Prostate gland (tissue), 2 donors: Measurements from ENCODE around the gene LMO2. TPM values are rescaled to one million over a fixed set of nuclear protein-coding genes. Genes with fewer than 3 reads are reported as not detected.

Source experiments
- DNase-seq: peaks from one replicate; pipeline ENCODE4 v3.0.0-alpha.2; 2019; ENCODE audit warnings: low spot score
- H3K27ac ChIP-seq, 2 donors: fragments of 200-600 bp; sonication (generic); 2 replicates each; pipeline ENCODE4 v1.5.1; 2017 to 2019
- H3K27me3 ChIP-seq: fragments of 200-600 bp; sonication (generic); replicated peaks from 2 replicates; pipeline ENCODE4 v1.5.1; 2019; ENCODE audit not compliant: insufficient read depth
- H3K36me3 ChIP-seq, 2 donors: fragments of 200-600 bp; sonication (generic); 1 replicate in 1 of 2; 2 replicates in 1 of 2; pipeline versions ENCODE4 v1.5.1 to v1.8.1; 2017 to 2019
- H3K4me1 ChIP-seq: fragments of 200-600 bp; sonication (generic); replicated peaks from 2 replicates; pipeline ENCODE4 v1.5.1; 2019
- H3K4me3 ChIP-seq, 2 donors: fragments of 200-600 bp; sonication (generic); 2 replicates each; pipeline ENCODE4 v1.5.1; 2017 to 2019
- H3K9me3 ChIP-seq: fragments of 200-600 bp; sonication (generic); 2 replicates; pipeline ENCODE4 v1.5.1; 2017
- POLR2A ChIP-seq: fragments of 450-650 bp; IDR thresholded peaks from one replicate; pipeline ENCODE4 v1.6.1; 2016; ENCODE audit warnings: antibody characterized with exemption, mild to moderate bottlenecking
- POLR2AphosphoS5 ChIP-seq: sonication (generic); formaldehyde crosslinking; IDR thresholded peaks from one replicate; pipeline ENCODE4 v1.6.1; 2017; ENCODE audit warnings: antibody characterized with exemption
- WGBS: methylation state at CpG from one replicate; pipeline ENCODE4 v1.1.5; 2018; 5-methylcytosine and 5-hydroxymethylcytosine counted together
- intact Hi-C: fragments of 100-400 bp; cut with DNase I; formaldehyde crosslinking; loops from one replicate; pipeline ENCODE4 v1.14.2; 2022
- total RNA-seq, 2 donors: library from RNA; depleted of rRNA; stranded (reverse); fragments of >200 nt; gene quantifications; one replicate each; pipeline ENCODE4 v1.1.0, GENCODE V29; 2016
- TF ChIP-seq, protein P1 (sequence below), 4 experiments: fragments of 200-600 bp in 2 of 4; fragments of 450-650 bp in 2 of 4; sonication (generic) in 2 of 4; IDR thresholded peaks; 1 replicate in 3 of 4; 2 replicates in 1 of 4; pipeline ENCODE4 v1.5.1; 2016 to 2019; ENCODE audit warnings: antibody characterized with exemption in 4 of 4, mild to moderate bottlenecking in 2 of 4, moderate library complexity in 2 of 4

Gene LMO2
- total RNA-seq, 2 donors from 2014 or later = 11.4 to 25.0 TPM

DNA sequence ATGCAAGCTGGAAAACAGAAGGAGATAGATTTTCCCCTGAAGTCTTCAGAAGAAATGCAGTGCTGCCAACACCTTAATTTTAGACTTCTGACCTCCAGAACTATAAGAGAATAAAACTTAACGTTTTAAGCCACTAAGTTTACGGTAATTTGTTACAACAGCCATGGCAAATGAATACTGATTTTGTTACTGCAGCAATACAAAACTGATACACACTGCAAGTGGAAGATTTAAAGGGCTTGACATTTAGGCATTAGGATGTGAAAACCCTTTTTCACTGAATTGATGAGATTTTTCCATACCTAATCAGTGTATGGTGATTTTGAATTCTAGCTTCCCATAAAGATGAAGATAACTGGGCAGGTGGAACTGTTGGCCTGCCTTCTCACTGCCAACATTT is 22.1 kb upstream of the LMO2 start:
- no peaks in the 10 kb centered on the region for H3K27me3 ChIP-seq
- TF ChIP-seq, protein P1, sequence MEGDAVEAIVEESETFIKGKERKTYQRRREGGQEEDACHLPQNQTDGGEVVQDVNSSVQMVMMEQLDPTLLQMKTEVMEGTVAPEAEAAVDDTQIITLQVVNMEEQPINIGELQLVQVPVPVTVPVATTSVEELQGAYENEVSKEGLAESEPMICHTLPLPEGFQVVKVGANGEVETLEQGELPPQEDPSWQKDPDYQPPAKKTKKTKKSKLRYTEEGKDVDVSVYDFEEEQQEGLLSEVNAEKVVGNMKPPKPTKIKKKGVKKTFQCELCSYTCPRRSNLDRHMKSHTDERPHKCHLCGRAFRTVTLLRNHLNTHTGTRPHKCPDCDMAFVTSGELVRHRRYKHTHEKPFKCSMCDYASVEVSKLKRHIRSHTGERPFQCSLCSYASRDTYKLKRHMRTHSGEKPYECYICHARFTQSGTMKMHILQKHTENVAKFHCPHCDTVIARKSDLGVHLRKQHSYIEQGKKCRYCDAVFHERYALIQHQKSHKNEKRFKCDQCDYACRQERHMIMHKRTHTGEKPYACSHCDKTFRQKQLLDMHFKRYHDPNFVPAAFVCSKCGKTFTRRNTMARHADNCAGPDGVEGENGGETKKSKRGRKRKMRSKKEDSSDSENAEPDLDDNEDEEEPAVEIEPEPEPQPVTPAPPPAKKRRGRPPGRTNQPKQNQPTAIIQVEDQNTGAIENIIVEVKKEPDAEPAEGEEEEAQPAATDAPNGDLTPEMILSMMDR (IDR thresholded peaks at IDR 0.05) = no peak
- TF ChIP-seq POLR2A = no peak
- no peak for TF ChIP-seq POLR2AphosphoS5
- intact Hi-C loops = no loop called here
- no peaks in the 10 kb centered on the region for H3K9me3 ChIP-seq
- no peak overlapping the region for H3K4me3 ChIP-seq
- 92% methylated on average over 2 of the region's 2 CpGs for WGBS
- H3K36me3 ChIP-seq = no peaks in the 10 kb centered on the region
- no peak overlapping the region for H3K27ac ChIP-seq
- DNase-seq = no peak
- H3K4me1 ChIP-seq = no peaks in the 10 kb centered on the region

DNA sequence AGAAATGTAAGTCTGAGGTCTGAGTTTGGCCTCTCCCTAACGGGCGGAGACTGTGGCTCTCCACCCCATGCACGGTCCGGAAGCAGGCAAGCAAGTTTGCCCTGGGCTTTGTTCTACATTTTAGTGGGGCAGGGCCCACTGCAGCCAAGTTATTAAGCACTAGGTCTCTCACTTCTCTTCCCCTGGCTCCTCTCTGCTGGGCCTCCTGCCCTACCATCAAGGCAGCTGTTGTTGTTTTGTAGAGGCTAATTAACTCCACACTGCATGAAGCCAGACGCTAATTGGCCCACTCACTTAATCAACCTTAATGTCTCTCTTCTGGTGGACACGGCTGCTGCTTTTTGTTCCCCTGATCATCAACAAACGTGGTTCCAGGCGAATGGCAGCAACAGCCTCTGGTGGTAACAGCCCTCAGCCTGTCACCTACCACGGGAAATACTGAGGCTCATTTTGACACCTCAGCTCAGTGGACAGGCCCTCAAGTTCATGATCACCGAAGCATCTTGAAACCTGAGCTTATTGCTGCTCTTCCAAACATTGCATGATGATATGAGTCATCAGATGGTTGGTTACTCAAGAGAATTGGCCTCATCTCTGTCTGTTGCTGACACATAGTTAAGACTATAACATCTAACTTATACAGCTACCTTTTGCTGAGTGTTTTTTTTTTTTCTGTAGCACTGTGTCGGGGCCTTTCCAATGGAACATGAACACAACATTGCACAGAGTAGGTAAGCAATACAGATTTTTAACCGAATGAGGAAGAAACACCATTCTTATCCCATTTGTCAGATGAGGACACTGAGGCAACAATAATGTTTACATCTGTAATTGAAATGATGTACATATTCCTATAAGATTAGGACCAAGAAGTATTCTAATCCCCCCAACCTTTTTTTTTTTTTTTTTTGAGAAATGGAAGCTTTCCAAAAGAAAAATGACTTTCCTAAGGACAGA is 20.8 kb upstream of the LMO2 start:
- Histone ChIP-seq H3K4me3 (no peak overlapping the region), H3K9me3 (no peaks in the 10 kb centered on the region), H3K27ac (no peak overlapping the region), H3K4me1 (no peaks in the 10 kb centered on the region), H3K27me3 (no peaks in the 10 kb centered on the region), H3K36me3 (no peaks in the 10 kb centered on the region)
- DNase-seq = no peak
- 68% methylated on average over 12 of the region's 12 CpGs for WGBS
- intact Hi-C loops = no loop called here
- TF ChIP-seq, protein P1 (IDR thresholded peaks at IDR 0.05) = no peak
- TF ChIP-seq POLR2AphosphoS5 (no peak), POLR2A (no peak)

DNA sequence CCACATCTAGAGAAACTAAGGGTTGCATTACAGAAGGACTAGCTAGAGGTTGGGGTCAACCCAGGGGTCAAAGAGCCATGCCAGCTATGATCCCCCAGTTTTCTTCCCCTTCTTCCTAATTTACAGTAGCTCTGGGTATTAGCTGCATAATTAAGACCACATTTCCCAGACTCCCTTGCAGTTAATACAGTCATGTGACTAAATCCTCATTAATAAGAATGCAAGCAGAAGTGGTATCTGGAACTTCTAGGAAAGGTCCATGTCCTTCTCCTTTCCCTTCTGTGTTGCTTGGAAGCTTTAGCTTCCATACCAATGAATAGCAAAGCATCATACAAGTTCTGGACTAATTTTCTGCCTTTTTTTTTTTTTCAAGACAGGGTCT is 19.1 kb upstream of the LMO2 start:
- DNase-seq = no peak
- no peaks in the 10 kb centered on the region for H3K36me3 ChIP-seq
- no peak overlapping the region for H3K4me3 ChIP-seq
- no peaks in the 10 kb centered on the region for H3K9me3 ChIP-seq
- H3K27me3 ChIP-seq = no peaks in the 10 kb centered on the region
- no peaks in the 10 kb centered on the region for H3K4me1 ChIP-seq
- intact Hi-C loops = no loop called here
- TF ChIP-seq, protein P1 (IDR thresholded peaks at IDR 0.05) = no peak
- TF ChIP-seq POLR2A (no peak), POLR2AphosphoS5 (no peak)
- H3K27ac ChIP-seq = no peak overlapping the region

DNA sequence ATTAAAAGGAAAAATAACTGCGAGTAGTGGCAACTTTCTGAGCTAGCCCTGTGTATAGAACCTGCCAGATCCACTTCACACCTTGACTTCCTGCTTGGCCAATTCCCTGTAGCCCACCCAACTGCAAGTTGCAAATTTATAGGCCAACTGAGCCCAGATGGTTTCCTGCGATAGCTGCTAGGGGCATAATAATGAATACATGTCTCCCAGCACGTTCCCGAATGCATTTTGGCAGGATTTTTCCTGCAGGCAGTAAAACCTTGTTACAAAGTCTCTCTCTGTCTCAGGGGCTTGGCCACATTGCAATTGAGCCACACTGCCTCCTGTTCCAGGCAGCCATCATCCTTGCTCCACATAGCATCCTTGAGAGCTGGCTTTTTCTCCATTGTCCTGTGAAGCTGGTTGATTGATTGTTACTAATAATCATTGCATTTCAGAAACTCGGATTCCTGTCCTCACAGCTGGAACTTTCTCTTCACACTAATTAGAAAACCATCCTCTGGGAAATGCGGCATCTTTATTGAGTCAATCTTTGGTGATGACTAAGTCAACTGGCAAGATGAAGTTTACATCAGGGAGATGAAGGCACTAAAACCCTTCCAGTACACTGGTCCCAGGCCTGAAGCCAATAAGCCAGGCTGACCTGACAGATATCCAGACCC is 18.6 kb upstream of the LMO2 start:
- no peaks in the 10 kb centered on the region for H3K4me1 ChIP-seq
- intact Hi-C loops = no loop called here
- no peak overlapping the region for H3K27ac ChIP-seq
- no peak for DNase-seq
- H3K27me3 ChIP-seq = no peaks in the 10 kb centered on the region
- WGBS = 26% methylated on average over 6 of the region's 6 CpGs
- H3K4me3 ChIP-seq = no peak overlapping the region
- TF ChIP-seq, protein P1 (IDR thresholded peaks at IDR 0.05) = no peak
- TF ChIP-seq POLR2A (no peak), POLR2AphosphoS5 (no peak)
- no peaks in the 10 kb centered on the region for H3K36me3 ChIP-seq
- no peaks in the 10 kb centered on the region for H3K9me3 ChIP-seq
